GM18858 (cell line): ENCODE measurements around the gene GATM.
"Not testable (repeated sequence)": the region's sequence is repeated elsewhere in the genome, so short reads cannot be mapped to it uniquely, and the experiment has no call there.

ENCODE experiments used
- ATAC-seq: cut with Tn5 transposase; IDR thresholded peaks from one replicate; pipeline ENCODE4 v1.9.1; 2021; ENCODE audit not compliant: unreplicated experiment

The GATM gene

DNA sequence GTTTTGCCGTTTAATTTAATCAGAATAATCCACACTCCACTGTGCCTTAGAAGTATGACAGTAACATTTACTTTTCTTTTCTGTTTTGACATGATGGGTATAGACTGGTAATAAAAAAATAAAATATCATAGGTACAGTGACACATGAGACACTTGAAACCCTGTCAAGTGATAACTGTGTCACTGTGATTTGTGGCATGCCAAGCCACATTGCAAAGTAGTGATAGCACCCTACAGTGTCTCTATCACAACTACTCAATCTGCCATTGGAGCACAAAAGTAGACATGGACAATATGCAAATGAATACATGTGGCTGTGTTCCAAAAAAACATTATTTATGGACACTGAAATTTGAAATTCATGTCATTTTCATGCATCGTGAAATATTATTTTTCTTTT is 22.5 kb downstream of the GATM start:
- ATAC-seq: no peak

- no peak for ATAC-seq
Observed at GRCh38 chr15:45354711-45355110, 23.6 kb downstream of the GATM start.

DNA sequence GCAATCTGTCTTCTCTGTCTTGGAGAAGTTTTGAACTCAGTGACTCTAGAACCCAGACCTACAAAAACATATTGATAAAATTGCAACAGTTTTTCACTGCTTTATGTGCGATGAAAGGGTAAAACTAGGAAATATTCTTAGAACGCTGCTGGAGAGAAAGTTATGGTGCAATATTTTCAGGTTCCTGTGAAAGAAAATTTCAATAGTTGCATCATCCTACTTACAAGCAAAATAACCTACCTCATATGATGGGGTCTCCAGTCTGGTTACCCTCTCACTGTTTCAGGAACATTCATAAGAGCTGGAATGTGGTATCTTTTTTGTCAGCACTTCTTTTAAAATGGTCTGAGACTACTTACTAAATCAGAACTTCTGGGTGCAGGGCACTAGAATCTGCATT is 27.1 kb downstream of the GATM start:
- ATAC-seq: no peak

DNA sequence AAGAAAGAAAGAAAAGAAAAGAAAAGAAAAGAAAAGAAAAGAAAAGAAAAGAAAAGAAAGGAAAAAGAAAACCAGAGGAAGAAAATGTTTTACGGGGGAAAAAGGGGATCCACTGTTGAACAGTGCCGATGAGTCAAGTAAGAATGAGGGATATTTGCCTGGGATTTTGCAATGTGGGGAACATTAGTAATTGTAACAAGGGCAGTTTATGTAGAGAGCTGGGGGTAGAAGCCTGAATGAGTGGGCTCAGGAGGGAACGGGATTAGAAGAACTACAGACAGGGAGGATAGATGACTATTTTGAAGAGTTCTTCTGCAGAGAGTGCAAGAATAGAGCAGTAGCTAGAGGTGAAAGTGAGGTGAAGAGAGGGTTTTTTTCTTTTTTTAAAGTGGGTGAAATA is 28.7 kb downstream of the GATM start:
- ATAC-seq: no peak

GRCh38 chr15:45347989-45348388 is 30.4 kb downstream of the GATM start:
- no peak for ATAC-seq

DNA sequence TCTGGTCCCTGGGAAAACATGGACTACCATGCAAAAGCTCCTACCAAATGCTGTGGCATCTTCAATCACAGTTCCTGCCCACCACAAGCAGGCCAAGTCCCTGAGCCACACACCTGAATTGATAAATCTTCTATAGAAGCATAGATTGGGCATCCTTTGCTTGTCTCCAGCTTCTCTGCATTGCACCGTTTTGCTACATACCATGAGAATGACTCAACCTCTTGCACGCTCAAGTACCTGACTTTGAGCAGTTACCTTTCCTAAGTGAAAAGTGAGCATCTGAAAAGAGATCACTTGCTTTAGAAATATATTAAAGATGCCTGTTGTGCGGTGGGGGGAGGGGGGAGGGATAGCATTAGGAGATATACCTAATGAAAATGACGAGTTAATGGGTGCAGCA is 31.3 kb downstream of the GATM start:
- ATAC-seq: no peak

- ATAC-seq: no peak
Observed at GRCh38 chr15:45346381-45346780, 32.0 kb downstream of the GATM start.

GRCh38 chr15:45343258-45343860 is 35.0 kb downstream of the GATM start:
- no peak for ATAC-seq

DNA sequence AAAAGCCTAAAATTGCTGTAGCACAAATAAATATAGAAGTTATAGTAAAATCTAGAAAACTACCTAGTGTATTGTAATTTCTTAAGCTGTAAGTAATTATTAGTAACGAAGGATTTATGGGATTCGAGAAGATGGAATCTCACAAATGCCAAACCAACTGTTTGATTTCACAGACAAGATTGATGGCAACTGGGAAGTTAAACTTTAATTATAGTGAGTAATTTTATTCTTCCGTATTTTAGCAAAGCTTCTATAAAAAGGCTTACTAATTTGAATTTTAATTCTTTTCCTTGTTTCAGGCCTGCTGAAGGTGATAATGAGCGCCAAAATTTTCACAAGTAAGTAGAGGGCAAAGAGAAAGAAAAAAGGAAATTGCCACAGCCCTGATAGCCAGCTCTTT is 36.6 kb downstream of the GATM start:
- ATAC-seq: no peak

GRCh38 chr15:45340429-45340828 is 37.9 kb downstream of the GATM start:
- no peak for ATAC-seq

GRCh38 chr15:45338417-45338816 is 39.9 kb downstream of the GATM start:
- no peak for ATAC-seq

- no peak for ATAC-seq
Observed at GRCh38 chr15:45337224-45337623, 41.1 kb downstream of the GATM start.

GRCh38 chr15:45333550-45333949 is 44.8 kb downstream of the GATM start:
- ATAC-seq: no peak

GRCh38 chr15:45332694-45333093 is 45.6 kb downstream of the GATM start:
- no peak for ATAC-seq

DNA sequence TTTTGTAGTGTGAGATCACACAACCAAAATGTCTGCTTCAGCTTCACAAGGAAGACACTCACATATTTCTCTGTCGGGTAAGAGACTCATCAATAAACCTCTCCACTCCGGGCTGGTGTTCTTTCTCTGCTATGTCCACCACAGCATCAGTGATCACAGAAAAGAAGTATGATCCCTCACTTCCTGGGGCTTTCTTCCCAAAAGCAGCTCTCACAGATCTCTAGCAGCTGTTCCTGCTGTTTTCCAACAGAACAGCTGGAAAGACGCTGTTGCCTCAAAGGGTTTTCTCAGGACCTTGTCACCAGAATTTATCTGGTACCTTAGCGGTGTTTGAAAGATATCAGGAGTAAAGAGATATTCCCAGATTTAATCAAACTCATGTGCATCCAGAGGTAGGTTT is 46.4 kb downstream of the GATM start:
- no peak for ATAC-seq

- ATAC-seq: no peak
Observed at GRCh38 chr15:45328663-45329062, 49.7 kb downstream of the GATM start.

- no peak for ATAC-seq
Observed at GRCh38 chr15:45326741-45327140, 51.6 kb downstream of the GATM start.

- no peak for ATAC-seq
Observed at GRCh38 chr15:45326280-45326679, 52.1 kb downstream of the GATM start.

- no peak for ATAC-seq
Observed at GRCh38 chr15:45320581-45321205, 57.7 kb downstream of the GATM start.

- ATAC-seq: no peak
Observed at GRCh38 chr15:45319472-45320214, 58.7 kb downstream of the GATM start.

- ATAC-seq: no peak
Observed at GRCh38 chr15:45314960-45315359, 63.4 kb downstream of the GATM start.

DNA sequence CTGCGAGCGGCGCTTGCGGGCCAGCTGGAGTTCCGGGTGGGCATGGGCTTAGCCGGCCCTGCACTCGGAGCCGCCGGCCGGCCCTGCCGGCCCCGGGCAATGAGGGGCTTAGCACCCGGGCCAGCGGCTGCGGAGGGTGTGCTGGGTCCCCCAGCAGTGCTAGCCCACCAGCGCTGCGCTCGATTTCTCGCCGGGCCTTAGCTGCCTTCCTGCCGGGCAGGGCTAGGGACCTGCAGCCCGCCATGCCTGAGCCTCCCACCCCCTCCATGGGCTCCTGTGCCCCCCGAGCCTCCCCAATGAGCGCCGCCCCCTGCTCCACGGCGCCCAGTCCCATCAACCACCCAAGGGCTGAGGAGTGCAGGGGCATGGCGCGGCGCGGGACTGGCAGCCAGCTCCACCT is 64.2 kb downstream of the GATM start:
- ATAC-seq: not testable (repeated sequence)
